ENCODE results near the gene DGKI.

DNA sequence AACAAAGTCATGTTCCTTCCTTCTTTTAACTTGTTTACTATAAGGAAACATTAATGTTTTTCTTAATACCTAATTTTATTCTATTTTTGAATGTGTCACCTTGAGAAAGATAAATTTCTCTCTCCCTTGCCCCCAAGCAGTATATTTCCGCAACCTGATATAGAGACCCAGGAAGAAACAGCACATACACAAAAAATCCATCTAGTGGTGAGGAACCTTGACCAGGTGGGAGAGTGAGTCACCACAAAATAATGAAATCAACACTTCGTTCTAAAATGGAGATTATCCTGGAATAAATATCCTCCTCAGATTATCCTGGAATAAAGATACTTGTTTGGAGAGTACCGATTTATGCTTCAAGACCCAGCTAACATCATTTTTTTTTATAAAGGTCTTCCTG, 270.3 kb downstream of the DGKI start:
- TF ChIP-seq, protein P1, sequence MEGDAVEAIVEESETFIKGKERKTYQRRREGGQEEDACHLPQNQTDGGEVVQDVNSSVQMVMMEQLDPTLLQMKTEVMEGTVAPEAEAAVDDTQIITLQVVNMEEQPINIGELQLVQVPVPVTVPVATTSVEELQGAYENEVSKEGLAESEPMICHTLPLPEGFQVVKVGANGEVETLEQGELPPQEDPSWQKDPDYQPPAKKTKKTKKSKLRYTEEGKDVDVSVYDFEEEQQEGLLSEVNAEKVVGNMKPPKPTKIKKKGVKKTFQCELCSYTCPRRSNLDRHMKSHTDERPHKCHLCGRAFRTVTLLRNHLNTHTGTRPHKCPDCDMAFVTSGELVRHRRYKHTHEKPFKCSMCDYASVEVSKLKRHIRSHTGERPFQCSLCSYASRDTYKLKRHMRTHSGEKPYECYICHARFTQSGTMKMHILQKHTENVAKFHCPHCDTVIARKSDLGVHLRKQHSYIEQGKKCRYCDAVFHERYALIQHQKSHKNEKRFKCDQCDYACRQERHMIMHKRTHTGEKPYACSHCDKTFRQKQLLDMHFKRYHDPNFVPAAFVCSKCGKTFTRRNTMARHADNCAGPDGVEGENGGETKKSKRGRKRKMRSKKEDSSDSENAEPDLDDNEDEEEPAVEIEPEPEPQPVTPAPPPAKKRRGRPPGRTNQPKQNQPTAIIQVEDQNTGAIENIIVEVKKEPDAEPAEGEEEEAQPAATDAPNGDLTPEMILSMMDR (IDR thresholded peaks at IDR 0.05) = no peak
- no peak for TF ChIP-seq EZH2 (IDR thresholded peaks at IDR 0.05; ENCODE audit: borderline replicate concordance, insufficient read depth, low read depth, low read length, poor library complexity, severe bottlenecking)

All from B cell (primary cell).